Smooth muscle cell of bladder (primary cell): ENCODE data around the gene LGALS7B. TPM values are rescaled to one million over a fixed set of nuclear protein-coding genes. Genes with fewer than 3 reads are reported as not detected.

Experiments
- total RNA-seq: library from RNA; depleted of rRNA; stranded (reverse); fragments of >200 nt; gene quantifications from 2 replicates; pipeline ENCODE4 v1.2.3, GENCODE V29; 2014

The LGALS7B gene
- total RNA-seq = 0.28 and 1.0 TPM in 2 replicates

GRCh38 chr19:38788478-38789243 lies at the start of gene LGALS7B:
Gene LGALS7B (plus strand): TSS chr19:38789200. CDS start chr19:38789227, 27 bp downstream.

GRCh38 chr19:38744298-38744681 lies 44.7 kb upstream of the LGALS7B start, which contains the start of gene CAPN12:
Gene CAPN12 (minus strand): TSS chr19:38744474. CDS start chr19:38744165, 309 bp downstream.

GRCh38 chr19:38773469-38774177 lies 15.4 kb upstream of the LGALS7B start, which contains the start of gene LGALS7:
Gene LGALS7 (minus strand): TSS chr19:38773517. CDS start chr19:38773492, 25 bp downstream.

GRCh38 chr19:38812841-38813320 lies 23.9 kb downstream of the LGALS7B start, which contains the start of gene LGALS4:
Gene LGALS4 (minus strand): TSS chr19:38812945. CDS start chr19:38812886, 59 bp downstream.

Other genes starting within 250 kb of the LGALS7B start
- gene MAP4K1, start 171.2 kb upstream of the LGALS7B start, total RNA-seq = under 0.01 and 0.37 TPM in 2 replicates
- gene EIF3K, start 170.0 kb upstream of the LGALS7B start, total RNA-seq = 307 and 373 TPM in 2 replicates
- 88.2 and 140 TPM in 2 replicates for gene ACTN4, start 141.6 kb upstream of the LGALS7B start, total RNA-seq
- not detected in 2 replicates for gene CAPN12, start 44.7 kb upstream of the LGALS7B start, total RNA-seq
- not detected in 2 replicates for gene LGALS7, start 15.7 kb upstream of the LGALS7B start, total RNA-seq
- gene LGALS4, start 23.7 kb downstream of the LGALS7B start, total RNA-seq = 0.14 TPM in 1 of 2 replicates, not detected in the other
- 19.6 and 28.3 TPM in 2 replicates for gene ECH1, start 42.6 kb downstream of the LGALS7B start, total RNA-seq
- gene HNRNPL, start 60.8 kb downstream of the LGALS7B start, total RNA-seq = 205 and 212 TPM in 2 replicates
- gene RINL, start 89.1 kb downstream of the LGALS7B start, total RNA-seq = 2.0 and 2.3 TPM in 2 replicates
- gene SIRT2, start 110.4 kb downstream of the LGALS7B start, total RNA-seq = 41.7 and 45.1 TPM in 2 replicates
- 7.5 and 8.9 TPM in 2 replicates for gene NFKBIB, start 110.8 kb downstream of the LGALS7B start, total RNA-seq
- not detected in 2 replicates for gene CCER2, start 123.0 kb downstream of the LGALS7B start, total RNA-seq
- gene SARS2, start 141.6 kb downstream of the LGALS7B start, total RNA-seq = 5.7 and 9.0 TPM in 2 replicates
- gene MRPS12, start 141.7 kb downstream of the LGALS7B start, total RNA-seq = 32.3 and 32.5 TPM in 2 replicates
- 11.9 and 22.3 TPM in 2 replicates for gene FBXO17, start 186.5 kb downstream of the LGALS7B start, total RNA-seq
- gene FBXO27, start 243.3 kb downstream of the LGALS7B start, total RNA-seq = 2.0 and 5.5 TPM in 2 replicates